Measurements from ENCODE around the gene RTL10.

The RTL10 gene

GRCh38 chr22:19866665-19867009 lies 12.0 kb upstream of the RTL10 start:
- FAIRE-seq (no peak), DNase-seq (ENCODE audit: insufficient read length, low spot score) (no peak)

GRCh38 chr22:19865141-19865829 lies 10.6 kb upstream of the RTL10 start:
- FAIRE-seq (no peak), DNase-seq (ENCODE audit: insufficient read length, low spot score) (no peak)

- DNase-seq (ENCODE audit: insufficient read length, low spot score) (no peak), FAIRE-seq (no peak)
Measured at GRCh38 chr22:19864538-19865106, 9.9 kb upstream of the RTL10 start.

- DNase-seq (ENCODE audit: insufficient read length, low spot score) = no peak
- no peak for FAIRE-seq
Measured at GRCh38 chr22:19863571-19863970, 8.9 kb upstream of the RTL10 start.

GRCh38 chr22:19862619-19863246 lies 8.1 kb upstream of the RTL10 start:
- DNase-seq (ENCODE audit: insufficient read length, low spot score) (no peak), FAIRE-seq (no peak)

GRCh38 chr22:19859861-19860510 lies 5.3 kb upstream of the RTL10 start:
- DNase-seq (ENCODE audit: insufficient read length, low spot score) = no peak
- no peak for FAIRE-seq

GRCh38 chr22:19857382-19857781 lies 2.7 kb upstream of the RTL10 start:
- no peak for DNase-seq (ENCODE audit: insufficient read length, low spot score)
- no peak for FAIRE-seq

GRCh38 chr22:19855504-19856409 lies 1.1 kb upstream of the RTL10 start:
- FAIRE-seq = peak; percentile 85
- DNase-seq (ENCODE audit: insufficient read length, low spot score) = peak; percentile 57

GRCh38 chr22:19853879-19854777 lies 546 bp downstream of the RTL10 start:
- FAIRE-seq = no peak
- no peak for DNase-seq (ENCODE audit: insufficient read length, low spot score)

GRCh38 chr22:19853058-19853878 lies 1.4 kb downstream of the RTL10 start:
- FAIRE-seq (no peak), DNase-seq (ENCODE audit: insufficient read length, low spot score) (no peak)

- FAIRE-seq (no peak), DNase-seq (ENCODE audit: insufficient read length, low spot score) (no peak)
Measured at GRCh38 chr22:19852177-19852781, 2.4 kb downstream of the RTL10 start.

- no peak for FAIRE-seq
- no peak for DNase-seq (ENCODE audit: insufficient read length, low spot score)
Measured at GRCh38 chr22:19851291-19852176, 3.1 kb downstream of the RTL10 start.

GRCh38 chr22:19850763-19851109 lies 3.9 kb downstream of the RTL10 start:
- no peak for FAIRE-seq
- no peak for DNase-seq (ENCODE audit: insufficient read length, low spot score)

GRCh38 chr22:19849835-19850762 lies 4.6 kb downstream of the RTL10 start:
- no peak for DNase-seq (ENCODE audit: insufficient read length, low spot score)
- no peak for FAIRE-seq

GRCh38 chr22:19848298-19849224 lies 6.1 kb downstream of the RTL10 start:
- DNase-seq (ENCODE audit: insufficient read length, low spot score) (no peak), FAIRE-seq (no peak)

GRCh38 chr22:19847345-19847632 lies 7.4 kb downstream of the RTL10 start:
- DNase-seq (ENCODE audit: insufficient read length, low spot score) = no peak
- FAIRE-seq = no peak
